ENCODE measurements around the gene ARFRP1.

DNA sequence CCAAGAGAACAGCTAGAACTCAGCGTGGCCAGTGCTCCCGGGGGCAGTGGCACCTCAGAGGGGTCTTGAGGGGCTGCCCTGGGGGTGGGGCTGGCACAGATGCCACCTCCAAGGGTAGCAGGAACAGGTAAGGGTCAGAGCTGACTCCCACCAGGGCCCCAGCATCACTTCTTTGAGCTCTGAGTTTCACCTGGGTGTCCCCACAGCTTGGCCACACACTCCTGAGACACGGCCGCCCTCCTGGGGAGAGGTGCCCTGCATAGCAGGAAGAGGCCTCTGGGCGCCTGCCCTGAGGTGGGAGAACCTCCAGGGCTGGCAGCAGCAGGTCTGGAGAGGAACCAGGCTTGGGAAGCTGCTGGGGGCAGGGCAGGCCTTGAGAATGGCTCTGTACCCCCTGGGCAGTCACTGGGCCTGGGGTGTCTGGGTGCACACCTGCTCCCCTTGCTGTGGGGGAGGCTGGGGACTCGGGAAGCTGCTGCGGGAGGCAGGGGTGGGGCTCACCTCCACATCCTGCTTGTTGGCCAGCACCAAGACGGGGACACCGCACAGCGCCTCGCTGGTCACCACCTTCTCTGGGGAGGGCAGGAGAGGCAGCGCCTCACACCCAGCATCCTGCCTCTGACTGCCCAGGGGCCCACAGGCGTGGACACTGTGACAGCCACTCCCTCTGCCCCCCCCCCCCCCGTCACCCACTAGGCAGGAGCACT, 6.3 kb downstream of the ARFRP1 start:
- TF ChIP-seq EZH2 (IDR thresholded peaks at IDR 0.05; ENCODE audit: borderline replicate concordance, low read length), result no peak
- no peak for TF ChIP-seq CTCF (IDR thresholded peaks at IDR 0.05; ENCODE audit: low read length)
